Measurements from ENCODE around the gene PTPRE.

Gene PTPRE

GRCh38 chr10:128125944-128126764, 219.3 kb downstream of the PTPRE start, which contains the start of gene MKI67:
Gene MKI67, minus strand, starts transcription at chr10:128126423. Its CDS starts 756 bp downstream, at chr10:128125667.
- DNase-seq (ENCODE audit: low read depth): peak; percentile 81

GRCh38 chr10:128128582-128128981, 221.7 kb downstream of the PTPRE start:
- no peak for DNase-seq (ENCODE audit: low read depth)

DNA sequence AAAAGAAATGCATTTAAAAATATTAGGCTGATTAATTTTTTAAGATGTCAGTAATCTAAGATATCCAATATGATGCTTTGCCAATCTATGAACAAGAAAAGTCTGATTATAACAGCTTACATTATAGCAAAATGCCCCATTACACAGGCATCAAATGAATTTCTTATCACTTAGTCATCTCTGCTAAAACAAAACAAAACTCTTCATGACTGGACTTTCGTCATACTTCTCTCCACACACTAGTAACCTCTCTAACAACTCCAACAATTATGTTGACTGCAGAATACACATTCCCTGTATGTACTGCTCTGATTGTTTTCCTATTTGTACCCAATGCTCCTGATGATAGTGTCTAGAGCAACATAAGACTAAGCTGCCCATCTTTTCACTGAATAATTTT, 223.1 kb downstream of the PTPRE start:
- no peak for DNase-seq (ENCODE audit: low read depth)

Measured in T follicular helper cell (primary cell).